ENCODE measurements around the gene TMPRSS11A. TPM values are rescaled to one million over a fixed set of nuclear protein-coding genes. Genes with fewer than 3 reads are reported as not detected.

TMPRSS11A gene
- total and polyA plus RNA-seq, 8 donors = not detected

GRCh38 chr4:67884701-67885100 is 78.6 kb downstream of the TMPRSS11A start:
- Histone ChIP-seq H3K4me3 (no peak overlapping the region), H3K36me3 (no peaks in the 10 kb centered on the region), H3K27me3 (no peaks in the 10 kb centered on the region), H3K4me1 (no peaks in the 10 kb centered on the region), H3K9me3 (no peaks in the 10 kb centered on the region), H3K27ac (no peak overlapping the region)
- no peak for TF ChIP-seq CTCF (IDR thresholded peaks at IDR 0.05)
- DNase-seq (no peak), FAIRE-seq (no peak), ATAC-seq (no peak)
- intact Hi-C loops (cut with DNase I) = no loop called here

GRCh38 chr4:67883902-67884301 is 79.4 kb downstream of the TMPRSS11A start, which contains the start of gene TMPRSS11D:
TMPRSS11D (minus strand) TSS chr4:67884002; CDS start chr4:67883933, 69 bp downstream.
- 70 to 86% methylated on average over 1 of the region's 1 CpG for WGBS, 2 donors
- ATAC-seq = no peak
- Histone ChIP-seq H3K27me3 (no peaks in the 10 kb centered on the region), H3K9me3 (no peaks in the 10 kb centered on the region), H3K4me3 (no peak within 1 kb of the TSS), H3K36me3 (no peaks in the 10 kb centered on the region), H3K4me1 (no peaks in the 10 kb centered on the region), H3K27ac (no peak within 1 kb of the TSS)
- intact Hi-C loops (cut with DNase I) = no loop called here
- DNase-seq = no peak
- FAIRE-seq = no peak
- no peak for TF ChIP-seq CTCF (IDR thresholded peaks at IDR 0.05)

GRCh38 chr4:67883458-67883857 is 79.8 kb downstream of the TMPRSS11A start:
- DNase-seq (no peak), ATAC-seq (no peak), FAIRE-seq (no peak)
- 64 to 79% methylated on average over 5 of the region's 5 CpGs for WGBS, 2 donors
- no peak overlapping the region for H3K4me3 ChIP-seq
- intact Hi-C loops (cut with DNase I) = no loop called here
- H3K36me3 ChIP-seq = no peaks in the 10 kb centered on the region
- TF ChIP-seq CTCF (IDR thresholded peaks at IDR 0.05) = no peak
- H3K4me1 ChIP-seq = no peaks in the 10 kb centered on the region
- no peak overlapping the region for H3K27ac ChIP-seq
- no peaks in the 10 kb centered on the region for H3K9me3 ChIP-seq
- H3K27me3 ChIP-seq = no peaks in the 10 kb centered on the region

GRCh38 chr4:67880866-67881610 is 82.3 kb downstream of the TMPRSS11A start:
- no peaks in the 10 kb centered on the region for H3K4me1 ChIP-seq
- H3K9me3 ChIP-seq = no peaks in the 10 kb centered on the region
- TF ChIP-seq CTCF (IDR thresholded peaks at IDR 0.05) = no peak
- no peak overlapping the region for H3K4me3 ChIP-seq
- FAIRE-seq = no peak
- intact Hi-C loops (cut with DNase I) = no loop called here
- 62 to 83% methylated on average over 1 of the region's 1 CpG for WGBS, 2 donors
- H3K36me3 ChIP-seq = no peaks in the 10 kb centered on the region
- no peak overlapping the region for H3K27ac ChIP-seq
- no peaks in the 10 kb centered on the region for H3K27me3 ChIP-seq
- no peak for DNase-seq
- ATAC-seq = no peak

- FAIRE-seq (no peak), ATAC-seq (no peak)
- intact Hi-C loops (cut with DNase I) = loop anchor here in 1 of 3 donors (10.0 kb wide), 1 partner anchor 295 kb away; no protein-coding TSS in a partner anchor
These were observed 83.8 kb downstream of the TMPRSS11A start for GRCh38 chr4:67879486-67879885.

More at GRCh38 chr4:67879486-67879885, 83.8 kb downstream of the TMPRSS11A start:
- no peak overlapping the region for H3K27ac ChIP-seq
- WGBS, 2 donors = 81 to 87% methylated on average over 3 of the region's 3 CpGs
- no peak overlapping the region for H3K4me3 ChIP-seq
- H3K9me3 ChIP-seq = no peaks in the 10 kb centered on the region
- no peak for TF ChIP-seq CTCF (IDR thresholded peaks at IDR 0.05)
- H3K27me3 ChIP-seq = no peaks in the 10 kb centered on the region
- no peak for DNase-seq
- no peaks in the 10 kb centered on the region for H3K4me1 ChIP-seq
- no peaks in the 10 kb centered on the region for H3K36me3 ChIP-seq
